GM12875 (cell line): ENCODE data around the gene GRK5.

Source experiments
- H3K4me3 ChIP-seq: one replicate; pipeline ENCODE4 v1.5.1; 2011; ENCODE audit warnings: low read depth, low read length, control low read depth
- CTCF ChIP-seq: IDR thresholded peaks from 2 replicates; pipeline ENCODE4 v1.5.1; 2011; ENCODE audit warnings: low read depth, mild to moderate bottlenecking, control low read depth, inconsistent platforms, low read length, moderate library complexity, borderline replicate concordance; ENCODE audit not compliant: insufficient read depth

The GRK5 gene

GRCh38 chr10:119439922-119440321 lies 232.6 kb downstream of the GRK5 start:
- TF ChIP-seq CTCF: no peak
- no peak overlapping the region for H3K4me3 ChIP-seq

- H3K4me3 ChIP-seq: no peak overlapping the region
- no peak for TF ChIP-seq CTCF
Observed at GRCh38 chr10:119441151-119441821, 233.9 kb downstream of the GRK5 start.

- TF ChIP-seq CTCF: no peak
- no peak overlapping the region for H3K4me3 ChIP-seq
Observed at GRCh38 chr10:119441921-119442757, 234.8 kb downstream of the GRK5 start.

- no peak overlapping the region for H3K4me3 ChIP-seq
- TF ChIP-seq CTCF: no peak
Observed at GRCh38 chr10:119442758-119443060, 235.3 kb downstream of the GRK5 start.

GRCh38 chr10:119443441-119443840 lies 236.1 kb downstream of the GRK5 start:
- no peak for TF ChIP-seq CTCF
- no peak overlapping the region for H3K4me3 ChIP-seq

- no peak for TF ChIP-seq CTCF
- no peak overlapping the region for H3K4me3 ChIP-seq
Observed at GRCh38 chr10:119443970-119444660, 236.7 kb downstream of the GRK5 start.

GRCh38 chr10:119444866-119445265 lies 237.5 kb downstream of the GRK5 start:
- TF ChIP-seq CTCF: no peak
- no peak overlapping the region for H3K4me3 ChIP-seq
